Measurements from ENCODE around the gene PCK1. TPM values are rescaled to one million over a fixed set of nuclear protein-coding genes. Genes with fewer than 3 reads are reported as not detected.

PCK1 gene
- total RNA-seq, 2 donors from 2014 or later = not detected

- peaks cover 47% of the 10 kb centered on the region for H3K9me3 Mint-ChIP-seq
- 77 to 100% methylated on average over 1 to 2 of the region's 2 CpGs for WGBS, 2 experiments (ENCODE audit: insufficient coverage in 1 of 2, insufficient read length in 1 of 2)
- H3K9me3 ChIP-seq (ENCODE audit: control insufficient read depth, low read length) = peaks cover 15% of the 10 kb centered on the region
- no peaks in the 10 kb centered on the region for H3K4me1 Mint-ChIP-seq
- no peak overlapping the region for H3K27ac ChIP-seq (ENCODE audit: low read depth, low read length)
- H3K4me3 ChIP-seq (ENCODE audit: low read length) = no peak overlapping the region
- H3K27me3 Mint-ChIP-seq (ENCODE audit: insufficient read depth) = peaks cover 48% of the 10 kb centered on the region
- H3K4me3 Mint-ChIP-seq = no peak overlapping the region
- no peaks in the 10 kb centered on the region for H3K36me3 Mint-ChIP-seq (ENCODE audit: low read depth)
- TF ChIP-seq CTCF (conservative IDR thresholded peaks at IDR 0.05) = no peak
- no peaks in the 10 kb centered on the region for H3K4me1 ChIP-seq (ENCODE audit: control insufficient read depth, insufficient read depth, low read length)
- no peak overlapping the region for H3K9ac ChIP-seq (ENCODE audit: extremely low read depth, low read length, poor library complexity, severe bottlenecking)
- DNase-seq = no peak
- H3K36me3 ChIP-seq (ENCODE audit: control insufficient read depth, insufficient read depth, low read length) = no peaks in the 10 kb centered on the region
- peaks cover 22% of the 10 kb centered on the region for H3K27me3 ChIP-seq (ENCODE audit: control insufficient read depth, insufficient read depth, low read length, poor library complexity, severe bottlenecking)
- no peak overlapping the region for H3K27ac Mint-ChIP-seq
Observed at GRCh38 chr20:57537822-57538221, 23.1 kb upstream of the PCK1 start.

- Mint-ChIP-seq H3K36me3 (ENCODE audit: low read depth) (no peaks in the 10 kb centered on the region), H3K27ac (no peak overlapping the region), H3K27me3 (ENCODE audit: insufficient read depth) (peaks cover 53% of the 10 kb centered on the region), H3K4me3 (no peak overlapping the region), H3K9me3 (peaks cover 33% of the 10 kb centered on the region), H3K4me1 (peaks cover 5% of the 10 kb centered on the region)
- no peak for TF ChIP-seq CTCF (conservative IDR thresholded peaks at IDR 0.05)
- Histone ChIP-seq H3K4me1 (ENCODE audit: control insufficient read depth, insufficient read depth, low read length) (no peaks in the 10 kb centered on the region), H3K27me3 (ENCODE audit: control insufficient read depth, insufficient read depth, low read length, poor library complexity, severe bottlenecking) (peaks cover 29% of the 10 kb centered on the region), H3K9me3 (ENCODE audit: control insufficient read depth, low read length) (peaks cover 15% of the 10 kb centered on the region), H3K4me3 (ENCODE audit: low read length) (no peak overlapping the region), H3K36me3 (ENCODE audit: control insufficient read depth, insufficient read depth, low read length) (no peaks in the 10 kb centered on the region), H3K9ac (ENCODE audit: extremely low read depth, low read length, poor library complexity, severe bottlenecking) (no peak overlapping the region), H3K27ac (ENCODE audit: low read depth, low read length) (no peak overlapping the region)
- DNase-seq = no peak
- WGBS, 2 experiments (ENCODE audit: insufficient coverage in 1 of 2, insufficient read length in 1 of 2) = 94 to 95% methylated on average over 11 to 12 of the region's 12 CpGs
Observed at GRCh38 chr20:57539889-57540288, 21.0 kb upstream of the PCK1 start.

GRCh38 chr20:57540890-57541580 lies 19.9 kb upstream of the PCK1 start:
- DNase-seq = no peak
- Mint-ChIP-seq H3K36me3 (ENCODE audit: low read depth) (no peaks in the 10 kb centered on the region), H3K4me3 (no peak overlapping the region), H3K9me3 (peaks cover 22% of the 10 kb centered on the region), H3K27me3 (ENCODE audit: insufficient read depth) (peaks cover 55% of the 10 kb centered on the region), H3K4me1 (peaks cover 11% of the 10 kb centered on the region), H3K27ac (no peak overlapping the region)
- Histone ChIP-seq H3K36me3 (ENCODE audit: control insufficient read depth, insufficient read depth, low read length) (no peaks in the 10 kb centered on the region), H3K4me1 (ENCODE audit: control insufficient read depth, insufficient read depth, low read length) (no peaks in the 10 kb centered on the region), H3K9ac (ENCODE audit: extremely low read depth, low read length, poor library complexity, severe bottlenecking) (no peak overlapping the region), H3K27ac (ENCODE audit: low read depth, low read length) (peak overlapping the region; percentile 51), H3K27me3 (ENCODE audit: control insufficient read depth, insufficient read depth, low read length, poor library complexity, severe bottlenecking) (peaks cover 29% of the 10 kb centered on the region), H3K9me3 (ENCODE audit: control insufficient read depth, low read length) (peaks cover 15% of the 10 kb centered on the region), H3K4me3 (ENCODE audit: low read length) (no peak overlapping the region)
- TF ChIP-seq CTCF (conservative IDR thresholded peaks at IDR 0.05) = no peak
- 87 to 90% methylated on average over 8 to 17 of the region's 17 CpGs for WGBS, 2 experiments (ENCODE audit: insufficient coverage in 1 of 2, insufficient read length in 1 of 2)

Measured in endodermal cell (in vitro differentiated cells).